GM18505 (cell line): ENCODE data around the gene ARHGEF10L.

Experiments
- ATAC-seq: cut with Tn5 transposase; IDR thresholded peaks from one replicate; pipeline ENCODE4 v1.9.1; 2021; ENCODE audit not compliant: unreplicated experiment
- POLR2A ChIP-seq: IDR thresholded peaks from 4 replicates; pipeline ENCODE4 v1.6.1; 2011; ENCODE audit warnings: borderline replicate concordance; ENCODE audit not compliant: insufficient read depth, insufficient read length; ENCODE audit errors: extremely low read depth

ARHGEF10L gene

GRCh38 chr1:17689011-17689410 is 149.5 kb downstream of the ARHGEF10L start:
- TF ChIP-seq POLR2A = no peak
- ATAC-seq = no peak

GRCh38 chr1:17690906-17691634 is 151.6 kb downstream of the ARHGEF10L start:
- no peak for ATAC-seq
- TF ChIP-seq POLR2A = no peak

DNA sequence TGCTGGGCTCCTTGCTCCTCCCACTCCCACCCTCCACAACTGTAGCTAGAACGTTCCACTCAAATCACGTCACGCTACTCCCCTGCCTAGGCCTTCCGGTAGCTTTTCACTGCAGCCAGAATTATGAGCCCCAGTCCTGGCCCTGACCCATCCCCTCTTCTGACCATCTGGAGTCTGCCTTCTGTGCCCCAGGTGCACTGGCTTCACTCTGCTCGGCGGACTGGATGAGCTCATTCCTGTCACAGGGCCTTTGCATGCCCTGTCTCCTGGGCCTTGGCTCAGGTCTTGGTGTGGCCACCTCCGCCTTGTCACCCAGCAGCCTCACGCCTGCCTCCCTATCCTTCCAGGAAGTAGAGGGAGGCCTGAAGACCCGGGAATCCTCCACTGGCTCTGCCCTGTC is 153.1 kb downstream of the ARHGEF10L start:
- TF ChIP-seq POLR2A = no peak
- no peak for ATAC-seq

- ATAC-seq = no peak
- no peak for TF ChIP-seq POLR2A
These were observed 157.2 kb downstream of the ARHGEF10L start for GRCh38 chr1:17696417-17697301.

DNA sequence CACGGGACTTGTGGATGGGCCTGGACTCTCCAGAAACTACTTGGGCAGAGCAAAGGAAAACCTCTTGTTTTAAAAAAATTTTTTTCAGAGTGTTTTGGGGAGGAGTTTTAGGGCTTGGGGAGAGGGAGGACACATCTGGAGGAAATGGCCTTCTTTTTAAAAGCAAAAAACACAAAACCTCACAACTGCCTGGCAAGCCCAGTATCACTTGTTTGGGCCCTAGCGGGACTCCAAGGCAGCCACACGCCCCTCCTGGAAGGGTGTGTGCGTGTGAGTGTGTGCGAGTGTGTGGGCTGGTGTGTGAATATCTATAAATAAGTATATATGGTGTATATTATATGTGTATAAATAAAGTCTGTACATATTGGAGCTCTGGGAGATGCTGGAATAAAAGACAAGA is 158.0 kb downstream of the ARHGEF10L start:
- no peak for TF ChIP-seq POLR2A
- no peak for ATAC-seq

DNA sequence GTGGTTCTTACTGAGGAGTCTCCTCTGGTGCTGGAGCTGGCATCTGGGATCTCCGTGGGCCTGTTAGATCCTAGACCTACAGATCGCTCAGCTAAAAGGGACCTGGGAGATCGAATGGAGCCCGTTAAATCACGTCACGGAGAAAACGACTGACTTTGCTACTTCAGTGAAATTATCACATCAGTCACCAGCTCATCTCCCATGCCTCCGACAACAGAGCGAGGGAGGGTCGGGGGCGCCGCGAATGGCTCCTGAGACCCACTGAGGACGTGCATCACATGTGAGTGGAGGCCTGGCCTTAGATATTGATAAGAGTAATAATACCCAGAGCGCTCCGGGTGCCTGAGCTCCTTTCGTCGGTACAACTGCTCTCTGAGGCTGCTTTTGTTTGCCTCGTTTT is 160.1 kb downstream of the ARHGEF10L start:
- no peak for ATAC-seq
- no peak for TF ChIP-seq POLR2A

DNA sequence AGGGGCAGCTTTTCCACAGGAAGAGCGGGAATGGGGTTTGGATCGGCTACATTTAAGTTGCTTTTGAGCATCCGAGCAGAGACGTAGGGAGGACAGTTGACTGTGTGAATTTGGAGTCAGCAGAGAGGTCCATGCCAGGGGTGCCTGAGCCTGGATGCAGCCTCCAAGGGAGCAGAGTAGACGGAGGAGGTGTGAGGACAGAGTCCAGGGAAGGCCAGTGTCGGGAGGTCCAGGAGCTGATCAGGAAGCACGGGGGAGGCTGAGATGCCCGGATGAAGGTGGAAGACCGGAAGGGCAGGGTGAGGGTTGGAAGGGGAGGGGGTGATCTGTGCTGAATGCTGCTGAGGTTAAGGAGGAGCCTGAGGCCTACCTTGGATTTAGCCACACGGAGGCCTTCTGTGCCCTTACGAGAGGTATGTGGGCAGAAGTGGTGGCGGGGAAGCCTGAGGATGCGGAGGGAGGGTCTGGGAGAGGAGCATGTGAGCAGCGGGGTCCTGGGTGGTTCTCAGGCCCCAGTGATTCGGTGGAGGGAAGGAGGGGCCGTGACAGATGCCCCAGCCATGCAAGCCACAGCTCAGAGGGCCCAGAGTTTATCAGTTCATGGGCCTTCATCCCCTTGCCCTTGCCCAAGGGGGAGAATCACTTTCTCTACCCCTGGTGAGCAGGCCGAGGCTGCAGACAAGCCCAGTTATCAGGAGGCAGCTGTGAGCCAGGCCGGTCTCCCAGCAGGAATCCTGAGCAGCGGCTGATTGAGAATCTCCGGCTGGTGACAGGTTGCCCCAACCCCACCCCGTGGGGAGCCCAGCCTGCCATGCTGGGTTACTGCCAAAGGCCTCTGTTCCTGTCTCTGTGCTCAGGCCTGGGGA is 161.7 kb downstream of the ARHGEF10L start:
- no peak for TF ChIP-seq POLR2A
- no peak for ATAC-seq

GRCh38 chr1:17704176-17704575 is 164.7 kb downstream of the ARHGEF10L start:
- ATAC-seq = no peak
- no peak for TF ChIP-seq POLR2A

- no peak for ATAC-seq
- TF ChIP-seq POLR2A = no peak
These were observed 166.9 kb downstream of the ARHGEF10L start for GRCh38 chr1:17706445-17706844.

DNA sequence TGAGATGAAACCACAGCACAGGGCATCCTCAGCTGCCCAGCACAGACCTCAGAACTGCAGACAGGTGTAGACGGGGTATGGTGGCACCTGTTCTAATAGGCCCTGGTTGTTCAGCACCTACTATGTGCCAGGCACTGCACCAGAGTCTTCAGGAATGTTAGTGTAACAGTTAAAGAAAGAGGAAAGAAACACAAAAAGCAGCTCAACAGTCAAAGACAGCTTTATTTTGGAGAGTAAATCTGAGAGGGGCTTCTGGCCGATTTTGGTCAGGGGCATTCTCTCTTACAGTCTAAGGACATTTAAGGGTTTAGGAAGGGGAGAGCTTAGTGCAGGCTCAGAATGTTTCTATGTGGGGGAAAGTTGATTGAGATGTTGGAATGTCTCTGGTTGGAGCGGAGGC is 170.5 kb downstream of the ARHGEF10L start:
- ATAC-seq = no peak
- no peak for TF ChIP-seq POLR2A

- no peak for ATAC-seq
- no peak for TF ChIP-seq POLR2A
These were observed 171.5 kb downstream of the ARHGEF10L start for GRCh38 chr1:17710889-17711576.

DNA sequence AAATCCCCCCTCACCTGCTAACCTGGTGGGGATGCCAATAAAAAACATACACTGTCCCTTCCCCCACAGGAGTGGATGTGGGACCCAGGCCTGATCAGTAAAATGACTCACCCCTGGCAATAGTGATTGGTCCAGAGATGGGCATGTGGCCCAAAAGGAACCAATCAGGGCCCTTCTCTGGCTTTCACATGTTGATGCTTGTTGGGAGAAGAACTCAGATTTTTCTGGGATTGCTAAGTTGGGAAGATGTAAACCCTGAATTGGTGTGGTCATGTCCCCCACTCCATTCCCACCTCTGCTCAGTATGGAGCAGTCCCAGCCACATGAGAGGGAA is 172.0 kb downstream of the ARHGEF10L start:
- no peak for TF ChIP-seq POLR2A
- ATAC-seq = no peak

DNA sequence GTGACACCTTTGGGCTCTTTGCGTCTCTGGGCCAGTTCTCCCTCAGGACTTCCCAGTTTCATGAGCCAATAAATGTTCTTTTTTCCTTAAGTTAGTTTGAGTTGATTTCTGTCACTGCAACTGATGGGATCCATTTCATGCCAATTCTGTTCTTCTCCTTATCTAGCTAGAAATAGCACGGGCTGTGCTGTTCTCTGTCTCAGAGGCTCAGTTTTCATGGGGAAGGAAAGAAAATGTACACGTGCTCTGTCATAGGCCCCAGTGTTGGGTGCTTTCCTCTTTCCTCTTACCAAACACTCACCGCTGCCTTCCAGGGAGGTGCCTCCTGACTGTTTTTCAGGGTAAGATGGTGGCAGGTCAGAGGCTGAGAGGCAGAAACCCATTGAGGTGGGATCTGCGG is 172.4 kb downstream of the ARHGEF10L start:
- TF ChIP-seq POLR2A = no peak
- ATAC-seq = no peak
